ENCODE measurements around the gene TSHZ3. TPM values are rescaled to one million over a fixed set of nuclear protein-coding genes. Genes with fewer than 3 reads are reported as not detected.

The TSHZ3 gene
- total and polyA plus RNA-seq, 2 experiments from 2014 or later: 19.6 to 24.0 TPM

DNA sequence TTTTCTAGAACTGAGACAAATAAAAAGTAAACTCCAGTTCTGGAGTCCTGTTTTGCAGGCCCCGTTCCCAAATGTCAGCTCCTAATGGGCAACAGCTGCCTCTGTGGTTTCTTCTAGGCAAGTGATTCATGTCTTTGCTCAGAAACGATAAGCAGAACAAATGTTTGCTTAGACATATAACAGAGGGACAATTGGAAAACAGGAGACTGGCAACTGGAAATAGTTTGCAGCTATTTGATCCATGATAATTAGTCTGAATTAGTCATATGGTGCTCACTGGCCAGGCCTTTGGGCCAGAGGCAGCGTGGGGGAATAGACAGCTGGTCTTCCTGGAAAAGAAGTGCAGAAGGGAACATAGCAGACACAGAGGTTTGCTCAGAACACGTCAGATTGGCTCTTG lies 29.2 kb upstream of the TSHZ3 start:
- no peak for TF ChIP-seq EZH2 (IDR thresholded peaks at IDR 0.05; ENCODE audit: insufficient read depth, poor library complexity, severe bottlenecking)
- peak; percentile 98 for TF ChIP-seq EZH2phosphoT487 (IDR thresholded peaks at IDR 0.05; ENCODE audit: insufficient read depth, low read depth)
- H3K4me2 ChIP-seq (ENCODE audit: unreplicated experiment): peak overlapping the region; percentile 25
- H3F3A ChIP-seq (ENCODE audit: insufficient read depth): peaks cover 23% of the 10 kb centered on the region
- no peak overlapping the region for H2AFZ ChIP-seq
- H3K79me2 ChIP-seq (ENCODE audit: insufficient read depth): no peaks in the 10 kb centered on the region
- no peak overlapping the region for H3K4me3 ChIP-seq
- WGBS, 2 experiments (ENCODE audit: low coverage in 1 of 2, low lambda C conversion rate in 2 of 2, missing lambda C conversion rate in 2 of 2): 1 to 3% methylated on average over 4 of the region's 4 CpGs
- H3K27me3 ChIP-seq (replicated peaks; ENCODE audit: insufficient read depth): peaks cover 4% of the 10 kb centered on the region; the same call in 1 of the 2 replicates
- peaks cover 17% of the 10 kb centered on the region for H3K4me1 ChIP-seq (ENCODE audit: insufficient read depth)
- no peaks in the 10 kb centered on the region for H3K9me3 ChIP-seq (ENCODE audit: low read depth)
- H3K36me3 ChIP-seq (ENCODE audit: low read depth): no peaks in the 10 kb centered on the region
- DNase-seq: peak; percentile 90
- H3K27ac ChIP-seq: peak overlapping the region; percentile 17; the same call in 1 of the 2 replicates
- in situ Hi-C loops (cut with MboI): no loop called here
- peaks cover 7% of the 10 kb centered on the region; the same call in 1 of the 2 replicates for H4K20me1 ChIP-seq (ENCODE audit: insufficient read depth)
- no peak overlapping the region for H3K9ac ChIP-seq
- H3K9me2 ChIP-seq (ENCODE audit: insufficient read depth): no peaks in the 10 kb centered on the region

DNA sequence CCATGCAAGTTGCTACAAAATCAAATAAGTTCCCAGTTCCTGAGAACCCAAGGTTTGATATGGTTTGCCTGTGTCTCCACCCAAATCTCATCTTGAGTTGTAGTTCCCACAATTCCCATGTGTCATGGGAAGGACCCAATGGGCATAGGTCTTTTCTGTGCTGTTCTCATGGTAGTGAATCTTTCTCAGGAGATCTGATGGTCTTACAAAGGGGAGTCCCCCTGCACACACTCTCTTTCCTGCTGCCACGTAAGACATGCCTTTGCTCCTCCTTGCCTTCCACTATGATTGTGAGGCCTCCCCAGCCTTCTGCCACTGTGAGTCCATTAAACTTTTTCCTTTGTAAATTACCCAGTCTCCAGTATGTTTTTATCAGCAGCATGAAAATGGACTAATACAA lies 28.5 kb upstream of the TSHZ3 start:
- H3K4me2 ChIP-seq (ENCODE audit: unreplicated experiment): peak overlapping the region; percentile 25
- peak overlapping the region; percentile 17; the same call in 1 of the 2 replicates for H3K27ac ChIP-seq
- no peak for DNase-seq
- H3K27me3 ChIP-seq (replicated peaks; ENCODE audit: insufficient read depth): no peaks in the 10 kb centered on the region; the same call in 1 of the 2 replicates
- H3K4me1 ChIP-seq (ENCODE audit: insufficient read depth): peaks cover 17% of the 10 kb centered on the region
- no peak overlapping the region for H3K9ac ChIP-seq
- no peak overlapping the region for H2AFZ ChIP-seq
- H3K79me2 ChIP-seq (ENCODE audit: insufficient read depth): no peaks in the 10 kb centered on the region
- peaks cover 5% of the 10 kb centered on the region; the same call in 1 of the 2 replicates for H4K20me1 ChIP-seq (ENCODE audit: insufficient read depth)
- H3K9me2 ChIP-seq (ENCODE audit: insufficient read depth): no peaks in the 10 kb centered on the region
- no peaks in the 10 kb centered on the region for H3K36me3 ChIP-seq (ENCODE audit: low read depth)
- WGBS, 2 experiments (ENCODE audit: low coverage in 1 of 2, low lambda C conversion rate in 2 of 2, missing lambda C conversion rate in 2 of 2): 86 to 90% methylated on average over 1 of the region's 1 CpG
- no peaks in the 10 kb centered on the region for H3K9me3 ChIP-seq (ENCODE audit: low read depth)
- no peak for TF ChIP-seq EZH2 (IDR thresholded peaks at IDR 0.05; ENCODE audit: insufficient read depth, poor library complexity, severe bottlenecking)
- no peak for TF ChIP-seq EZH2phosphoT487 (IDR thresholded peaks at IDR 0.05; ENCODE audit: insufficient read depth, low read depth)
- H3K4me3 ChIP-seq: no peak overlapping the region
- in situ Hi-C loops (cut with MboI): no loop called here
- H3F3A ChIP-seq (ENCODE audit: insufficient read depth): peaks cover 23% of the 10 kb centered on the region

DNA sequence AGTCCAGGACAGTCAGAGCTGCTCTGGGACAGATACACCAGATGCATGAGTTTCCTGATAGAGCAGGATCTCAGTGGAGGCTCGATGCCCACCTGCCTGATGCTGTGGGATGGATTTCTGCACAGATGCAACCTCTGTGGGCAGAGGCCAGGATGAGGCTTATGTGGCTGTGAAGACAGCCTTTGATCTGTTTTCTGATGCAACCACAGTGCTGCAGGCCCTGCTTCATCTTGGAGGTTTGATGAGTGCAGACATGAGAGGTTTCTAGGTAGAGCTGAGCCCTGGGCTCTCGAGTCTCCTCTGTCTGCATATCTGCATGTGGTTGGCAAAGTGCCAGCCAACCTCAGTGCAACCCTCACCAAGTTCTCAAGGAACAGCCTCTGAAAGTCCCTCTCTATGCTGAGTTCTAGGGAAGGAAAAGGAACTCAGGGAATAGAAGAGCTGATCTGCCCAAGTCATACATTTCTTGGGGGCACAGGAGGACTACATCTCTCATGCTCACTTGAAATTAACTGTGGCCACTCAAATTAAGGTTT lies 23.1 kb upstream of the TSHZ3 start:
- TF ChIP-seq EZH2phosphoT487 (IDR thresholded peaks at IDR 0.05; ENCODE audit: insufficient read depth, low read depth): no peak
- TF ChIP-seq EZH2 (IDR thresholded peaks at IDR 0.05; ENCODE audit: insufficient read depth, poor library complexity, severe bottlenecking): no peak
- in situ Hi-C loops (cut with MboI): no loop called here
- H3K9me3 ChIP-seq (ENCODE audit: low read depth): no peaks in the 10 kb centered on the region

DNA sequence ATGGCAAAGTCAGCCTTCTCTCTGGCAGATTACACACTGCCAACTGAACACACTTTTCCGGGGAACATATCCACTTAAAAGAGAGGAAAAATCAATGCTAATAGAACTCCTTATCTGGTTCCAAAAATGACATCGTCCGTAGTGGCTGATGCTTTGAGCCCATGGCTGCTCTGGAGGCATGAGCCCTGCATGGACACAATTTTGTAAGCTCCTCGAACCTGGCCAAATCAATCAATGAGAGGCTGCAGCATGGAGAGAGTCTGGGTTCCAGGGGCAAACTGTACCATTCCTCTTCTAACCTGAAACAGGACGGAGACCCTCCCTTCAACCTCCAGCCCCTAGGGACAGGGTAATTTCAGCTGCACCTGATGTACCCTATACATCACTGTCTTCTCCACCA lies 21.0 kb upstream of the TSHZ3 start:
- no peak overlapping the region for H2AFZ ChIP-seq
- TF ChIP-seq EZH2phosphoT487 (IDR thresholded peaks at IDR 0.05; ENCODE audit: insufficient read depth, low read depth) (no peak), EZH2 (IDR thresholded peaks at IDR 0.05; ENCODE audit: insufficient read depth, poor library complexity, severe bottlenecking) (no peak)
- H3K9me2 ChIP-seq (ENCODE audit: insufficient read depth): no peaks in the 10 kb centered on the region
- WGBS, 2 experiments (ENCODE audit: low coverage in 1 of 2, low lambda C conversion rate in 2 of 2, missing lambda C conversion rate in 2 of 2): 88 to 90% methylated on average over 5 of the region's 5 CpGs
- H3K27ac ChIP-seq: no peak overlapping the region
- H3F3A ChIP-seq (ENCODE audit: insufficient read depth): no peaks in the 10 kb centered on the region
- DNase-seq: no peak
- H4K20me1 ChIP-seq (ENCODE audit: insufficient read depth): no peaks in the 10 kb centered on the region
- no peak overlapping the region for H3K4me3 ChIP-seq
- no peaks in the 10 kb centered on the region for H3K4me1 ChIP-seq (ENCODE audit: insufficient read depth)
- no peaks in the 10 kb centered on the region for H3K9me3 ChIP-seq (ENCODE audit: low read depth)
- H3K9ac ChIP-seq: no peak overlapping the region
- no peak overlapping the region for H3K4me2 ChIP-seq (ENCODE audit: unreplicated experiment)
- no peaks in the 10 kb centered on the region for H3K36me3 ChIP-seq (ENCODE audit: low read depth)
- no peaks in the 10 kb centered on the region for H3K79me2 ChIP-seq (ENCODE audit: insufficient read depth)
- in situ Hi-C loops (cut with MboI): no loop called here
- H3K27me3 ChIP-seq (replicated peaks; ENCODE audit: insufficient read depth): no peaks in the 10 kb centered on the region

More for the DNA sequence above, 23.1 kb upstream of the TSHZ3 start:
- no peak for DNase-seq
- Histone ChIP-seq H3K27ac (no peak overlapping the region), H3K9ac (no peak overlapping the region), H3K9me2 (ENCODE audit: insufficient read depth) (no peaks in the 10 kb centered on the region), H3K4me3 (no peak overlapping the region), H3K4me2 (ENCODE audit: unreplicated experiment) (no peak overlapping the region), H2AFZ (no peak overlapping the region), H3K27me3 (replicated peaks; ENCODE audit: insufficient read depth) (no peaks in the 10 kb centered on the region), H3K79me2 (ENCODE audit: insufficient read depth) (no peaks in the 10 kb centered on the region), H3K4me1 (ENCODE audit: insufficient read depth) (no peaks in the 10 kb centered on the region), H3K36me3 (ENCODE audit: low read depth) (no peaks in the 10 kb centered on the region), H4K20me1 (ENCODE audit: insufficient read depth) (0 out of 2 replicates have a peak, but pooled peaks cover 5% of the 10 kb centered on the region), H3F3A (ENCODE audit: insufficient read depth) (peaks cover 4% of the 10 kb centered on the region)
- 68 to 78% methylated on average over 2 of the region's 2 CpGs for WGBS, 2 experiments (ENCODE audit: low coverage in 1 of 2, low lambda C conversion rate in 2 of 2, missing lambda C conversion rate in 2 of 2)

Measured in GM23248 (cell line).